Mesothelial cell of epicardium (in vitro differentiated cells): ENCODE results near the gene ZDHHC1. TPM values are rescaled to one million over a fixed set of nuclear protein-coding genes. Genes with fewer than 3 reads are reported as not detected.
A peak's percentile ranks its signal among the peaks of the same experiment; 100 is the strongest.
"Not testable (repeated sequence)": the region's sequence is repeated elsewhere in the genome, so short reads cannot be mapped to it uniquely, and the experiment has no call there.

Experiments
- DNase-seq, 2 experiments: peaks; one replicate each; pipeline ENCODE4 v3.0.0; 2021; ENCODE audit warnings: low spot score in 2 of 2; ENCODE audit not compliant: unreplicated experiment in 2 of 2
- H3K27ac Mint-ChIP-seq: 2 replicates; pipeline ENCODE4 v1.8.0; 2021; ENCODE audit warnings: mixed read lengths
- H3K27me3 Mint-ChIP-seq: 2 replicates; pipeline ENCODE4 v1.8.0; 2021; ENCODE audit warnings: low read depth, mixed read lengths
- H3K36me3 Mint-ChIP-seq: 2 replicates; pipeline ENCODE4 v1.8.0; 2021; ENCODE audit warnings: mixed read lengths
- H3K4me1 Mint-ChIP-seq: 2 replicates; pipeline ENCODE4 v1.8.0; 2021; ENCODE audit warnings: mixed read lengths
- H3K4me3 Mint-ChIP-seq: 2 replicates; pipeline ENCODE4 v1.8.0; 2021; ENCODE audit warnings: mild to moderate bottlenecking, moderate library complexity, mixed read lengths
- H3K9me3 Mint-ChIP-seq: 2 replicates; pipeline ENCODE4 v1.8.0; 2021; ENCODE audit warnings: mixed read lengths
- CTCF ChIP-seq: fragments of 200-600 bp; sonication (generic); IDR thresholded peaks from one replicate; pipeline ENCODE4 v1.5.0; 2021; ENCODE audit warnings: antibody characterized with exemption; ENCODE audit not compliant: unreplicated experiment
- total RNA-seq: library from RNA; stranded (reverse); gene quantifications from 3 replicates; pipeline ENCODE4 v1.2.1, GENCODE V29; 2021

Gene ZDHHC1
- total RNA-seq, 1 donor from 2014 or later: 15.4 TPM

GRCh38 chr16:67383284-67383683 lies 33.0 kb downstream of the ZDHHC1 start:
- Mint-ChIP-seq H3K4me3 (no peak overlapping the region), H3K36me3 (no peaks in the 10 kb centered on the region), H3K27ac (no peak overlapping the region), H3K4me1 (no peaks in the 10 kb centered on the region), H3K27me3 (peaks cover 55% of the 10 kb centered on the region), H3K9me3 (no peaks in the 10 kb centered on the region)
- DNase-seq: no peak
- TF ChIP-seq CTCF: no peak

GRCh38 chr16:67378642-67379041 lies 37.6 kb downstream of the ZDHHC1 start:
- Mint-ChIP-seq H3K4me3 (no peak overlapping the region), H3K27ac (no peak overlapping the region), H3K36me3 (no peaks in the 10 kb centered on the region), H3K27me3 (peaks cover 33% of the 10 kb centered on the region), H3K9me3 (no peaks in the 10 kb centered on the region), H3K4me1 (no peaks in the 10 kb centered on the region)
- no peak for DNase-seq
- no peak for TF ChIP-seq CTCF

GRCh38 chr16:67376012-67376411 lies 40.3 kb downstream of the ZDHHC1 start:
- H3K27me3 Mint-ChIP-seq: peaks cover 24% of the 10 kb centered on the region
- H3K36me3 Mint-ChIP-seq, H3K9me3 Mint-ChIP-seq, H3K4me3 Mint-ChIP-seq, DNase-seq, H3K4me1 Mint-ChIP-seq, H3K27ac Mint-ChIP-seq: not testable (repeated sequence)

- Mint-ChIP-seq H3K36me3 (no peaks in the 10 kb centered on the region), H3K27me3 (peaks cover 18% of the 10 kb centered on the region), H3K9me3 (no peaks in the 10 kb centered on the region), H3K27ac (no peak overlapping the region), H3K4me3 (no peak overlapping the region), H3K4me1 (no peaks in the 10 kb centered on the region)
- peak; percentile 21 for TF ChIP-seq CTCF
- no peak for DNase-seq
Measured at GRCh38 chr16:67372664-67373063, 43.6 kb downstream of the ZDHHC1 start.

GRCh38 chr16:67370661-67371060 lies 45.6 kb downstream of the ZDHHC1 start:
- H3K9me3 Mint-ChIP-seq: no peaks in the 10 kb centered on the region
- TF ChIP-seq CTCF: no peak
- H3K4me1 Mint-ChIP-seq: peaks cover 2% of the 10 kb centered on the region
- no peaks in the 10 kb centered on the region for H3K36me3 Mint-ChIP-seq
- H3K27me3 Mint-ChIP-seq: peaks cover 9% of the 10 kb centered on the region
- no peak overlapping the region for H3K27ac Mint-ChIP-seq
- no peak overlapping the region for H3K4me3 Mint-ChIP-seq
- no peak for DNase-seq

- Mint-ChIP-seq H3K27ac (peak overlapping the region; percentile 0), H3K4me3 (no peak overlapping the region), H3K4me1 (peaks cover 15% of the 10 kb centered on the region), H3K9me3 (no peaks in the 10 kb centered on the region), H3K27me3 (peaks cover 37% of the 10 kb centered on the region), H3K36me3 (no peaks in the 10 kb centered on the region)
- DNase-seq: no peak
- no peak for TF ChIP-seq CTCF
Measured at GRCh38 chr16:67364600-67365235, 51.6 kb downstream of the ZDHHC1 start.
